SK-N-SH treated with all-trans-retinoic acid at 6 μM for 48 hours (cell line): ENCODE results near the gene PCBP3.

Experiments
- ATAC-seq: fragments of 200-7000 bp; cut with Tn5 transposase; 3 replicates; pipeline ENCODE4 v1.9.1; 2020; ENCODE audit warnings: mild to moderate bottlenecking, moderate library complexity
- ARNTL ChIP-seq: fragments of 450-650 bp; formaldehyde crosslinking; IDR thresholded peaks from 2 replicates; pipeline ENCODE4 v1.5.0; 2020; ENCODE audit warnings: low read depth, mild to moderate bottlenecking, moderate library complexity, borderline replicate concordance
- BACH2 ChIP-seq: fragments of 250-450 bp; sonication (Bioruptor Pico); IDR thresholded peaks from 2 replicates; pipeline ENCODE4 v1.9.0; 2021; ENCODE audit warnings: mild to moderate bottlenecking, borderline replicate concordance
- CSRNP3 ChIP-seq: fragments of 250-450 bp; sonication (Bioruptor Pico); IDR thresholded peaks from 2 replicates; pipeline ENCODE4 v1.5.1; 2021; ENCODE audit warnings: mild to moderate bottlenecking, moderate library complexity
- ESRRG ChIP-seq: fragments of 250-450 bp; sonication (Bioruptor Pico); IDR thresholded peaks from 2 replicates; pipeline ENCODE4 v1.6.1; 2021; ENCODE audit warnings: mild to moderate bottlenecking
- ISL1 ChIP-seq: fragments of 250-450 bp; sonication (Bioruptor Pico); IDR thresholded peaks from 2 replicates; pipeline ENCODE4 v2.1.2; 2022; ENCODE audit warnings: mild to moderate bottlenecking, moderate library complexity
- OSR1 ChIP-seq: fragments of 250-450 bp; sonication (Bioruptor Pico); IDR thresholded peaks from 2 replicates; pipeline ENCODE4 v1.8.0; 2022; ENCODE audit warnings: moderate library complexity, mild to moderate bottlenecking, inconsistent platforms
- PPARA ChIP-seq: fragments of 250-450 bp; sonication (Bioruptor Pico); IDR thresholded peaks from 2 replicates; pipeline ENCODE4 v1.5.0; 2020; ENCODE audit warnings: mild to moderate bottlenecking, borderline replicate concordance
- RARB ChIP-seq: fragments of 250-450 bp; sonication (Bioruptor Pico); IDR thresholded peaks from 2 replicates; pipeline ENCODE4 v1.8.0; 2021; ENCODE audit warnings: mild to moderate bottlenecking, moderate library complexity
- TCF4 ChIP-seq: fragments of 250-450 bp; sonication (Bioruptor Pico); IDR thresholded peaks from 2 replicates; pipeline ENCODE4 v1.8.0; 2021; ENCODE audit warnings: mild to moderate bottlenecking, moderate library complexity, borderline replicate concordance
- TOX ChIP-seq: fragments of 250-450 bp; sonication (Bioruptor Pico); IDR thresholded peaks from 2 replicates; pipeline ENCODE4 v1.8.0; 2021; ENCODE audit warnings: mild to moderate bottlenecking, moderate library complexity, borderline replicate concordance
- ZC3H10 ChIP-seq: fragments of 250-450 bp; sonication (Bioruptor Pico); IDR thresholded peaks from 2 replicates; pipeline ENCODE4 v1.5.1; 2021; ENCODE audit warnings: mild to moderate bottlenecking, moderate library complexity
- ZFP3 ChIP-seq: fragments of 250-450 bp; sonication (Bioruptor Pico); IDR thresholded peaks from 2 replicates; pipeline ENCODE4 v1.5.0; 2020; ENCODE audit warnings: mild to moderate bottlenecking, moderate library complexity
- ZFP30 ChIP-seq: fragments of 450-650 bp; formaldehyde crosslinking; IDR thresholded peaks from 2 replicates; pipeline ENCODE4 v1.5.0; 2022; ENCODE audit warnings: mild to moderate bottlenecking, moderate library complexity
- ZNF565 ChIP-seq: fragments of 450-650 bp; formaldehyde crosslinking; conservative IDR thresholded peaks from 2 replicates; pipeline ENCODE4 v1.5.0; 2020; ENCODE audit warnings: low read depth, mild to moderate bottlenecking, moderate library complexity
- ZNF70 ChIP-seq: fragments of 450-650 bp; formaldehyde crosslinking; IDR thresholded peaks from 2 replicates; pipeline ENCODE4 v1.5.0; 2020; ENCODE audit warnings: mild to moderate bottlenecking, moderate library complexity
- ZNF8 ChIP-seq: fragments of 450-650 bp; formaldehyde crosslinking; IDR thresholded peaks from 2 replicates; pipeline ENCODE4 v1.5.0; 2020; ENCODE audit warnings: mild to moderate bottlenecking, moderate library complexity
- TF ChIP-seq, protein P1 (sequence below): fragments of 250-450 bp; sonication (Bioruptor Pico); IDR thresholded peaks from 2 replicates; pipeline ENCODE4 v1.8.0; 2021; ENCODE audit warnings: low read depth, mild to moderate bottlenecking, moderate library complexity, borderline replicate concordance
- TF ChIP-seq, protein P2 (sequence below): fragments of 250-450 bp; sonication (Bioruptor Pico); IDR thresholded peaks from 2 replicates; pipeline ENCODE4 v1.5.0; 2020; ENCODE audit warnings: mild to moderate bottlenecking, moderate library complexity
- TF ChIP-seq, protein P3 (sequence below): fragments of 250-450 bp; sonication (Bioruptor Pico); IDR thresholded peaks from 2 replicates; pipeline ENCODE4 v1.8.0; 2020; ENCODE audit warnings: mild to moderate bottlenecking, moderate library complexity, borderline replicate concordance
- TF ChIP-seq, protein P4 (sequence below): fragments of 250-450 bp; sonication (Bioruptor Pico); IDR thresholded peaks from 2 replicates; pipeline ENCODE4 v1.5.1; 2020; ENCODE audit warnings: low read depth, mild to moderate bottlenecking, moderate library complexity

Gene PCBP3

DNA sequence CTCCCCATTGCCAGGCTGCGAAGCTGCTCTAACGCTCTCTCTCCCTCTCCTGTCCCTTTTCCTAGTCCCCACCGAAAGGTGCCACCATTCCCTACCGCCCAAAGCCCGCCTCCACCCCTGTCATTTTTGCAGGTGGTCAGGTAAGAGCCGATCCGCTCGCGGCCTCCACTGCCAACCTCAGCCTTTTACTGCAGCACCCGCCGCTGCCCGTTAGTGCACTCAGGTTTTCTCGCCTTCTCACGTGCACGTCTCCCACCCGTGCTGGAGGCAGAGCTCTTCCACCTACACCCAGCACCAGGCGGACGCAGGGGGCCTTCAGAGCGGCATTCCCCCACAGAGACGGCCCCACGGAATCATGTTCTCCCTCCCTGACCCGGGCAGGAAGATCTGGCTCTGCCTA is 270.4 kb downstream of the PCBP3 start (continued):
- TF ChIP-seq, protein P1, sequence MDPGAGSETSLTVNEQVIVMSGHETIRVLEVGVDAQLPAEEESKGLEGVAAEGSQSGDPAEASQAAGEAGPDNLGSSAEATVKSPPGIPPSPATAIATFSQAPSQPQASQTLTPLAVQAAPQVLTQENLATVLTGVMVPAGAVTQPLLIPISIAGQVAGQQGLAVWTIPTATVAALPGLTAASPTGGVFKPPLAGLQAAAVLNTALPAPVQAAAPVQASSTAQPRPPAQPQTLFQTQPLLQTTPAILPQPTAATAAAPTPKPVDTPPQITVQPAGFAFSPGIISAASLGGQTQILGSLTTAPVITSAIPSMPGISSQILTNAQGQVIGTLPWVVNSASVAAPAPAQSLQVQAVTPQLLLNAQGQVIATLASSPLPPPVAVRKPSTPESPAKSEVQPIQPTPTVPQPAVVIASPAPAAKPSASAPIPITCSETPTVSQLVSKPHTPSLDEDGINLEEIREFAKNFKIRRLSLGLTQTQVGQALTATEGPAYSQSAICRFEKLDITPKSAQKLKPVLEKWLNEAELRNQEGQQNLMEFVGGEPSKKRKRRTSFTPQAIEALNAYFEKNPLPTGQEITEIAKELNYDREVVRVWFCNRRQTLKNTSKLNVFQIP = no peak
- TF ChIP-seq, all 23 proteins: peak for 0

DNA sequence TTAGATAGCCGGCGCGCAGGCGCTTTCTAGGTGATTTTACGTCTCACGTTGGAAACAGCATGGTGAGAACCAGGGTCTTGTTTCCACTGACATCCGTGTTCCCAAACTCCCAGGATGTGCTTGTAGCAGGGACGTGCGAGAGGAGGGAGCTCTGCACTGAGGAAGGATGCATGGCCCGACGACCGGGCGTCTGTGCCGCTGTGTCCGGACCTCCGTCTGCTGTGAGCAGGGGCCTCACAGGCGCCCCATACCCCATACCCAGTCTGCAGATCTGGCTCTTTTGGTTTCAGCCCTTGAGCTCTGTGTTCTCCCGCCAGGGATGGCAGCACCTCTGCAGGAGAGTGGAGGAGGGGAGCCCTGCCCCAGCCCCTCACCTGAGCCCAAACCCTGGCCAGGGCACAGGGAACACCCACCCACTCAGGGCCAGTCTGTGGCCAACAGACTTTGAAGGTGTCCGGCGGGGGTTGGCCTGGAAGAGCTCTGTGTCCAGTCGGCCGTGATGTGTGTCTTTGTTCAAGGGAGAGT is 270.9 kb downstream of the PCBP3 start:
- TF ChIP-seq ARNTL (no peak), BACH2 (CRISPR knock-in tag) (no peak), ZNF565 (no peak), TCF4 (CRISPR knock-in tag) (no peak), ISL1 (CRISPR knock-in tag) (no peak), PPARA (CRISPR knock-in tag) (no peak), ZNF8 (CRISPR knock-in tag) (no peak), ZFP3 (CRISPR knock-in tag) (no peak), OSR1 (CRISPR knock-in tag) (no peak), TOX (CRISPR knock-in tag) (no peak), RARB (CRISPR knock-in tag) (no peak), ZFP30 (no peak), ESRRG (no peak)
- TF ChIP-seq, protein P2, sequence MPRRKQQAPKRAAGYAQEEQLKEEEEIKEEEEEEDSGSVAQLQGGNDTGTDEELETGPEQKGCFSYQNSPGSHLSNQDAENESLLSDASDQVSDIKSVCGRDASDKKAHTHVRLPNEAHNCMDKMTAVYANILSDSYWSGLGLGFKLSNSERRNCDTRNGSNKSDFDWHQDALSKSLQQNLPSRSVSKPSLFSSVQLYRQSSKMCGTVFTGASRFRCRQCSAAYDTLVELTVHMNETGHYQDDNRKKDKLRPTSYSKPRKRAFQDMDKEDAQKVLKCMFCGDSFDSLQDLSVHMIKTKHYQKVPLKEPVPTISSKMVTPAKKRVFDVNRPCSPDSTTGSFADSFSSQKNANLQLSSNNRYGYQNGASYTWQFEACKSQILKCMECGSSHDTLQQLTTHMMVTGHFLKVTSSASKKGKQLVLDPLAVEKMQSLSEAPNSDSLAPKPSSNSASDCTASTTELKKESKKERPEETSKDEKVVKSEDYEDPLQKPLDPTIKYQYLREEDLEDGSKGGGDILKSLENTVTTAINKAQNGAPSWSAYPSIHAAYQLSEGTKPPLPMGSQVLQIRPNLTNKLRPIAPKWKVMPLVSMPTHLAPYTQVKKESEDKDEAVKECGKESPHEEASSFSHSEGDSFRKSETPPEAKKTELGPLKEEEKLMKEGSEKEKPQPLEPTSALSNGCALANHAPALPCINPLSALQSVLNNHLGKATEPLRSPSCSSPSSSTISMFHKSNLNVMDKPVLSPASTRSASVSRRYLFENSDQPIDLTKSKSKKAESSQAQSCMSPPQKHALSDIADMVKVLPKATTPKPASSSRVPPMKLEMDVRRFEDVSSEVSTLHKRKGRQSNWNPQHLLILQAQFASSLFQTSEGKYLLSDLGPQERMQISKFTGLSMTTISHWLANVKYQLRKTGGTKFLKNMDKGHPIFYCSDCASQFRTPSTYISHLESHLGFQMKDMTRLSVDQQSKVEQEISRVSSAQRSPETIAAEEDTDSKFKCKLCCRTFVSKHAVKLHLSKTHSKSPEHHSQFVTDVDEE = no peak
- ATAC-seq = no peak

DNA sequence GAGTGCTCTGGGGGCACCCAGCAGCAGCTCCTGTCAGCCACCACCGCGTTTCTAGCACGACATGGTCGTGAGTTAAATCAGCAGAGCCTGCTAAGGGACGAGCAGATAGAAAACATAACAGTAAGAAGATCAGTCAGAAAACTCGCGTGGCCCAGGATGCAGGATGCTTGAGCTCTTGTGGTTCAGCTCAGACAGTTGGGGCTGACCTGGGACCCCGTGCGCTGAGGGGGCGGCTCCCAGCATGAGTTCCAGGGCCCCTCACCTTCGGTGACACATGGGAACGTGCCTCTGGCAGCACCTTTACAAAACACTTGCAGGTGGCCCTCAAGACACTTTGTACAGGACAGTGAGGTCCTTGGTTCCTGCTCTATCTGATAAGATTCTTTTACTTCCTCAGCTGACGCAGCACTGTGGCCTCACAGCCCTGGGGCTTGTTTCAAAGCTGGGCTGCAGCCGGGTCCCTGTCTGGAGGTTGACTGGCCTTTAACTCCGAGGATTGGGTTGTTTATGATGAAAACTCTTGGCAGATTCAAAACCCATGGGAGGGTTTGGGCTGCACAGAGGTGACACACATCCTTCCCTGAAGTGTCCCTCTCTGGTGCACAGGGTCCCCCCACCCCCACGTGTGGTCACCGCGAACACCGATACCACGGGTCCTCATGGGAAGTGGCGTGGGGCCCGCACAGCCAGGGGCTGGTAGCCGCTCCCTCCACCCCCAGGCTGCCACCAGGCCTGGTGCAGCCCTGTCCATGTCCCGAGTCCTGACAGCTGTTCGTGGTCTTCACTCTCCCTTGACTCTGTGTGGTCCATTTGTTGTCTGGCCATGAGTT is 272.7 kb downstream of the PCBP3 start:
- TF ChIP-seq ARNTL (no peak), ISL1 (CRISPR knock-in tag) (no peak), RARB (CRISPR knock-in tag) (no peak), ZNF565 (no peak), ZNF70 (no peak), ZFP30 (no peak)
- TF ChIP-seq, protein P1 = no peak
- no peak for ATAC-seq

DNA sequence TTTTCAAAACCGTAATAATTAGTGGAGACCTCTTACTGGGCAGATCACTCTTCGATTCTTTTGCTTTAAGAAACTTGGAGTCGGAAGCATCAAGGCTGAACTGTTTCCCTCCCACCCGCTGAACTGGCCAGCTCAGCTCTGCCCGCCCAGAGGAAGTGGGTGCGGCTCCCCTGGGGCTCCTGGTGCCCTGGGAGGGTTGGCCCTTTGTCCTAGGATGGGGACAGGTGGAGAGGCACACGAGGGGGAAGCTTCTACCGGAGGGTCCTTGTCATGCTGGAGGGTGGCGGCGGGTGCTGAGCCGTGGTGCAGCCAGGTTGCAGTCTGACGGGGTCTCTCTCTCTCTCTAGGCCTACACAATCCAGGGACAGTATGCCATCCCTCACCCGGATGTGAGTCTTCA is 273.7 kb downstream of the PCBP3 start:
- ATAC-seq = no peak
- TF ChIP-seq ARNTL = no peak
- TF ChIP-seq, protein P3, sequence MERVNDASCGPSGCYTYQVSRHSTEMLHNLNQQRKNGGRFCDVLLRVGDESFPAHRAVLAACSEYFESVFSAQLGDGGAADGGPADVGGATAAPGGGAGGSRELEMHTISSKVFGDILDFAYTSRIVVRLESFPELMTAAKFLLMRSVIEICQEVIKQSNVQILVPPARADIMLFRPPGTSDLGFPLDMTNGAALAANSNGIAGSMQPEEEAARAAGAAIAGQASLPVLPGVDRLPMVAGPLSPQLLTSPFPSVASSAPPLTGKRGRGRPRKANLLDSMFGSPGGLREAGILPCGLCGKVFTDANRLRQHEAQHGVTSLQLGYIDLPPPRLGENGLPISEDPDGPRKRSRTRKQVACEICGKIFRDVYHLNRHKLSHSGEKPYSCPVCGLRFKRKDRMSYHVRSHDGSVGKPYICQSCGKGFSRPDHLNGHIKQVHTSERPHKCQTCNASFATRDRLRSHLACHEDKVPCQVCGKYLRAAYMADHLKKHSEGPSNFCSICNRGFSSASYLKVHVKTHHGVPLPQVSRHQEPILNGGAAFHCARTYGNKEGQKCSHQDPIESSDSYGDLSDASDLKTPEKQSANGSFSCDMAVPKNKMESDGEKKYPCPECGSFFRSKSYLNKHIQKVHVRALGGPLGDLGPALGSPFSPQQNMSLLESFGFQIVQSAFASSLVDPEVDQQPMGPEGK (CRISPR knock-in tag) = no peak
- TF ChIP-seq CSRNP3 (CRISPR knock-in tag) = no peak
- TF ChIP-seq PPARA (CRISPR knock-in tag) = no peak
- no peak for TF ChIP-seq ZNF565
- no peak for TF ChIP-seq ZC3H10 (CRISPR knock-in tag)
- no peak for TF ChIP-seq ZFP3 (CRISPR knock-in tag)
- TF ChIP-seq ESRRG = no peak
- no peak for TF ChIP-seq BACH2 (CRISPR knock-in tag)
- TF ChIP-seq, protein P2 = no peak
- TF ChIP-seq ISL1 (CRISPR knock-in tag) = no peak
- TF ChIP-seq ZFP30 = no peak
- TF ChIP-seq OSR1 (CRISPR knock-in tag) = no peak
- TF ChIP-seq, protein P4, sequence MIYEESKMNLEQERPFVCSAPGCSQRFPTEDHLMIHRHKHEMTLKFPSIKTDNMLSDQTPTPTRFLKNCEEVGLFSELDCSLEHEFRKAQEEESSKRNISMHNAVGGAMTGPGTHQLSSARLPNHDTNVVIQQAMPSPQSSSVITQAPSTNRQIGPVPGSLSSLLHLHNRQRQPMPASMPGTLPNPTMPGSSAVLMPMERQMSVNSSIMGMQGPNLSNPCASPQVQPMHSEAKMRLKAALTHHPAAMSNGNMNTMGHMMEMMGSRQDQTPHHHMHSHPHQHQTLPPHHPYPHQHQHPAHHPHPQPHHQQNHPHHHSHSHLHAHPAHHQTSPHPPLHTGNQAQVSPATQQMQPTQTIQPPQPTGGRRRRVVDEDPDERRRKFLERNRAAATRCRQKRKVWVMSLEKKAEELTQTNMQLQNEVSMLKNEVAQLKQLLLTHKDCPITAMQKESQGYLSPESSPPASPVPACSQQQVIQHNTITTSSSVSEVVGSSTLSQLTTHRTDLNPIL (CRISPR knock-in tag) = no peak
- no peak for TF ChIP-seq TCF4 (CRISPR knock-in tag)
- TF ChIP-seq RARB (CRISPR knock-in tag) = no peak
